Measurements from ENCODE around the gene ZNF423. TPM values are rescaled to one million over a fixed set of nuclear protein-coding genes. Genes with fewer than 3 reads are reported as not detected.

ZNF423 gene
- polyA plus RNA-seq, 1 of the 3 experiments (the other 2 are of a cell fraction), result 1.2 TPM

- TF ChIP-seq POLR2AphosphoS5 (IDR thresholded peaks at IDR 0.05; ENCODE audit: low read depth, low read length) (no peak), MEF2A (IDR thresholded peaks at IDR 0.05; ENCODE audit: borderline replicate concordance, low read depth) (no peak), PBX3 (IDR thresholded peaks at IDR 0.05) (no peak), GATA2 (CRISPR knock-in tag; IDR thresholded peaks at IDR 0.05) (no peak), CHD2 (IDR thresholded peaks at IDR 0.05; ENCODE audit: low read length, partially characterized antibody) (no peak)
- H3K4me3 ChIP-seq (ENCODE audit: low read depth in 2 of 2, low read length in 1 of 2), result no peak overlapping the region
- H3K79me2 ChIP-seq (ENCODE audit: insufficient read depth), result no peaks in the 10 kb centered on the region
- peak overlapping the region in 1 of 2 experiments; percentile 60; a peak in 2 of 4 replicates for H3K27ac ChIP-seq (ENCODE audit: low read depth in 2 of 2, low read length in 1 of 2)
- no peaks in the 10 kb centered on the region for H4K20me1 ChIP-seq (ENCODE audit: insufficient read depth)
- peaks cover 0 to 43% of the 10 kb centered on the region in 2 experiments; a peak in 3 of 4 replicates for H3K4me1 ChIP-seq (ENCODE audit: control insufficient read depth in 1 of 2, insufficient read depth in 2 of 2, low read depth in 1 of 2, low read length in 1 of 2)
- 68% methylated on average over 17 of the region's 25 CpGs for WGBS (ENCODE audit: low lambda C conversion rate)
- no peak for DNase-seq
- H3K9me3 ChIP-seq, result no peaks in the 10 kb centered on the region
- no peaks in the 10 kb centered on the region for H3K9me2 ChIP-seq
- H3K27me3 ChIP-seq (ENCODE audit: insufficient read depth), result no peaks in the 10 kb centered on the region
- no peak overlapping the region for H3K4me2 ChIP-seq
- H3F3A ChIP-seq (replicated peaks; ENCODE audit: insufficient read depth), result no peaks in the 10 kb centered on the region
- H3K36me3 ChIP-seq (replicated peaks in 1 of 2; ENCODE audit: control insufficient read depth in 1 of 2, insufficient read depth in 2 of 2, low read length in 1 of 2), result no peaks in the 10 kb centered on the region
- CTCF ChIA-PET, result no interaction called here
- POLR2A ChIA-PET, result no interaction called here
- no peak overlapping the region for H3K9ac ChIP-seq
- H2AFZ ChIP-seq (ENCODE audit: low read depth), result no peak overlapping the region
Observed at GRCh38 chr16:49560004-49560830, 295.7 kb downstream of the ZNF423 start.

- ChIA-PET CTCF (interaction anchor here (1.2 to 4.0 kb wide), 2 partner anchors 8 to 34 kb away, joined by 3 to 27 read pairs; no protein-coding TSS in a partner anchor), POLR2A (interaction anchor here (0.7 kb wide), 1 partner anchor 8 kb away, joined by 3 read pairs; no protein-coding TSS in a partner anchor)
- Histone ChIP-seq H3K9me2 (no peaks in the 10 kb centered on the region), H3K4me2 (no peak overlapping the region), H4K20me1 (ENCODE audit: insufficient read depth) (no peaks in the 10 kb centered on the region), H3K79me2 (ENCODE audit: insufficient read depth) (no peaks in the 10 kb centered on the region), H3K4me3 (ENCODE audit: low read depth in 2 of 2, low read length in 1 of 2) (no peak overlapping the region), H3K4me1 (ENCODE audit: control insufficient read depth in 1 of 2, insufficient read depth in 2 of 2, low read depth in 1 of 2, low read length in 1 of 2) (peaks cover 0 to 35% of the 10 kb centered on the region in 2 experiments; a peak in 3 of 4 replicates), H3K9me3 (no peaks in the 10 kb centered on the region), H3K9ac (no peak overlapping the region), H3F3A (replicated peaks; ENCODE audit: insufficient read depth) (no peaks in the 10 kb centered on the region), H3K36me3 (replicated peaks in 1 of 2; ENCODE audit: control insufficient read depth in 1 of 2, insufficient read depth in 2 of 2, low read length in 1 of 2) (no peaks in the 10 kb centered on the region), H3K27ac (ENCODE audit: low read depth in 2 of 2, low read length in 1 of 2) (peak overlapping the region in 1 of 2 experiments; percentile 60; a peak in 2 of 4 replicates), H3K27me3 (ENCODE audit: insufficient read depth) (no peaks in the 10 kb centered on the region), H2AFZ (ENCODE audit: low read depth) (no peak overlapping the region)
- 43% methylated on average over 4 of the region's 4 CpGs for WGBS (ENCODE audit: low lambda C conversion rate)
- DNase-seq, result no peak
- TF ChIP-seq EP300 (IDR thresholded peaks at IDR 0.05; ENCODE audit: borderline replicate concordance in 1 of 2, low read depth in 1 of 2, low read length in 1 of 2) (no peak), NFIC (IDR thresholded peaks at IDR 0.05; ENCODE audit: borderline replicate concordance) (no peak), ELF1 (IDR thresholded peaks at IDR 0.05) (no peak), SMC3 (IDR thresholded peaks at IDR 0.05; ENCODE audit: low read depth, low read length) (no peak), TAF1 (IDR thresholded peaks at IDR 0.05; ENCODE audit: borderline replicate concordance, low read depth, low read length) (no peak), TCF12 (IDR thresholded peaks at IDR 0.05) (no peak), SIN3A (IDR thresholded peaks at IDR 0.05; ENCODE audit: borderline replicate concordance, low read depth, low read length) (no peak), YY1 (IDR thresholded peaks at IDR 0.05; ENCODE audit: low read depth) (no peak), FOSL2 (IDR thresholded peaks at IDR 0.05; ENCODE audit: borderline replicate concordance, low read depth) (no peak), PBX3 (IDR thresholded peaks at IDR 0.05) (no peak), RCOR1 (IDR thresholded peaks at IDR 0.05; ENCODE audit: low read length) (no peak), NRF1 (IDR thresholded peaks at IDR 0.05; ENCODE audit: low read depth, low read length) (no peak), POLR2AphosphoS5 (IDR thresholded peaks at IDR 0.05; ENCODE audit: low read depth, low read length) (no peak), IRF3 (IDR thresholded peaks at IDR 0.05; ENCODE audit: low read depth, low read length) (no peak), MXI1 (IDR thresholded peaks at IDR 0.05; ENCODE audit: low read depth, low read length) (no peak), MAX (IDR thresholded peaks at IDR 0.05; ENCODE audit: low read depth) (no peak), RFX5 (IDR thresholded peaks at IDR 0.05; ENCODE audit: low read length) (no peak), USF2 (IDR thresholded peaks at IDR 0.05; ENCODE audit: borderline replicate concordance, low read depth, low read length) (no peak), USF1 (IDR thresholded peaks at IDR 0.05; ENCODE audit: borderline replicate concordance, low read depth) (no peak)
Observed at GRCh38 chr16:49559242-49559641, 296.7 kb downstream of the ZNF423 start.
